ENCODE measurements around the gene LDLRAD3. TPM values are rescaled to one million over a fixed set of nuclear protein-coding genes. Genes with fewer than 3 reads are reported as not detected.

The LDLRAD3 gene
- total RNA-seq, 1 donor from 2014 or later: 7.7 TPM

GRCh38 chr11:36014898-36015665 is 71.2 kb downstream of the LDLRAD3 start:
- intact Hi-C loops (cut with DNase I): no loop called here
- no peaks in the 10 kb centered on the region for H3K27me3 ChIP-seq (ENCODE audit: low read depth)
- H3K4me3 ChIP-seq: no peak overlapping the region
- H3K36me3 ChIP-seq: no peaks in the 10 kb centered on the region
- no peak for DNase-seq
- ATAC-seq: no peak
- TF ChIP-seq CTCF (IDR thresholded peaks at IDR 0.05): no peak
- no peaks in the 10 kb centered on the region for H3K9me3 ChIP-seq
- no peak overlapping the region for H3K27ac ChIP-seq
- peaks cover 5% of the 10 kb centered on the region for H3K4me1 ChIP-seq

GRCh38 chr11:36015799-36016198 is 71.9 kb downstream of the LDLRAD3 start:
- DNase-seq: no peak
- H3K4me3 ChIP-seq: no peak overlapping the region
- TF ChIP-seq CTCF (IDR thresholded peaks at IDR 0.05): no peak
- intact Hi-C loops (cut with DNase I): no loop called here
- H3K27me3 ChIP-seq (ENCODE audit: low read depth): no peaks in the 10 kb centered on the region
- no peak overlapping the region for H3K27ac ChIP-seq
- no peak for ATAC-seq
- H3K9me3 ChIP-seq: no peaks in the 10 kb centered on the region
- H3K4me1 ChIP-seq: peaks cover 5% of the 10 kb centered on the region
- no peaks in the 10 kb centered on the region for H3K36me3 ChIP-seq

GRCh38 chr11:36016263-36016662 is 72.4 kb downstream of the LDLRAD3 start:
- DNase-seq: no peak
- TF ChIP-seq CTCF (IDR thresholded peaks at IDR 0.05): no peak
- H3K36me3 ChIP-seq: no peaks in the 10 kb centered on the region
- H3K4me1 ChIP-seq: peaks cover 5% of the 10 kb centered on the region
- ATAC-seq: no peak
- intact Hi-C loops (cut with DNase I): no loop called here
- H3K27me3 ChIP-seq (ENCODE audit: low read depth): no peaks in the 10 kb centered on the region
- H3K27ac ChIP-seq: no peak overlapping the region
- no peaks in the 10 kb centered on the region for H3K9me3 ChIP-seq
- no peak overlapping the region for H3K4me3 ChIP-seq

GRCh38 chr11:36016709-36017108 is 72.8 kb downstream of the LDLRAD3 start:
- TF ChIP-seq CTCF (IDR thresholded peaks at IDR 0.05): no peak
- no peaks in the 10 kb centered on the region for H3K36me3 ChIP-seq

GRCh38 chr11:36019005-36019596 is 75.2 kb downstream of the LDLRAD3 start:
- peaks cover 5% of the 10 kb centered on the region for H3K4me1 ChIP-seq
- H3K4me3 ChIP-seq: no peak overlapping the region
- DNase-seq (no peak), ATAC-seq (no peak)
- H3K36me3 ChIP-seq: no peaks in the 10 kb centered on the region
- intact Hi-C loops (cut with DNase I): no loop called here
- no peak for TF ChIP-seq CTCF (IDR thresholded peaks at IDR 0.05)
- no peak overlapping the region for H3K27ac ChIP-seq
- H3K9me3 ChIP-seq: no peaks in the 10 kb centered on the region
- no peaks in the 10 kb centered on the region for H3K27me3 ChIP-seq (ENCODE audit: low read depth)

More at GRCh38 chr11:36016709-36017108, 72.8 kb downstream of the LDLRAD3 start:
- ATAC-seq: no peak
- intact Hi-C loops (cut with DNase I): no loop called here
- no peaks in the 10 kb centered on the region for H3K9me3 ChIP-seq
- no peak overlapping the region for H3K4me3 ChIP-seq
- no peak overlapping the region for H3K27ac ChIP-seq
- H3K27me3 ChIP-seq (ENCODE audit: low read depth): no peaks in the 10 kb centered on the region
- no peak for DNase-seq
- peaks cover 5% of the 10 kb centered on the region for H3K4me1 ChIP-seq

Measured in lower lobe of right lung (tissue), 2 donors.